HG02623 (cell line): ENCODE data around the gene EBF4.
A peak's percentile ranks its signal among the peaks of the same experiment; 100 is the strongest.

Experiments used
- ATAC-seq: cut with Tn5 transposase; IDR thresholded peaks from one replicate; pipeline ENCODE4 v1.9.1; 2021; ENCODE audit warnings: moderate library complexity; ENCODE audit not compliant: unreplicated experiment

The EBF4 gene

GRCh38 chr20:2692036-2692885, at the start of gene EBF4:
TSS of gene EBF4 (plus strand) at chr20:2692780. CDS start at chr20:2693646, 866 bp downstream.
- no peak for ATAC-seq

DNA sequence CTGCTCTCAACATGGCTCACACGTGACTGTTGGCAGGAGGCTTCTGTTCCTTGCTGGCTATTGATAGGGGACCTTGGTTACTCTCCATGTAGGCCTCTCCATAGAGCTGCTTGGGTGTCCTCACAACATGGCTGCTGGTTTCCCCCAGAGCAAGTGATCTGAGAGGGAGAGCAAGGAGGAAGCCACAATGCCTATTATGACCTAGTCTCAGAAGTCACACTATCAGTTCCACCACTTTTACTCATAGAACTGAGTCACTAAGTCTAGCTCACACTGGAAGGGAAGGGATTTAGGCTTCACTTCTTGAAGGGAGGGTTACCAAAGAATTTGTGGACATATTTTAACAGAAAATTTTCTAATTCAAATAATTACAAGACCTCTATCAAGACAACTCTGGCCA, 48.9 kb upstream of the EBF4 start:
- ATAC-seq, result no peak

DNA sequence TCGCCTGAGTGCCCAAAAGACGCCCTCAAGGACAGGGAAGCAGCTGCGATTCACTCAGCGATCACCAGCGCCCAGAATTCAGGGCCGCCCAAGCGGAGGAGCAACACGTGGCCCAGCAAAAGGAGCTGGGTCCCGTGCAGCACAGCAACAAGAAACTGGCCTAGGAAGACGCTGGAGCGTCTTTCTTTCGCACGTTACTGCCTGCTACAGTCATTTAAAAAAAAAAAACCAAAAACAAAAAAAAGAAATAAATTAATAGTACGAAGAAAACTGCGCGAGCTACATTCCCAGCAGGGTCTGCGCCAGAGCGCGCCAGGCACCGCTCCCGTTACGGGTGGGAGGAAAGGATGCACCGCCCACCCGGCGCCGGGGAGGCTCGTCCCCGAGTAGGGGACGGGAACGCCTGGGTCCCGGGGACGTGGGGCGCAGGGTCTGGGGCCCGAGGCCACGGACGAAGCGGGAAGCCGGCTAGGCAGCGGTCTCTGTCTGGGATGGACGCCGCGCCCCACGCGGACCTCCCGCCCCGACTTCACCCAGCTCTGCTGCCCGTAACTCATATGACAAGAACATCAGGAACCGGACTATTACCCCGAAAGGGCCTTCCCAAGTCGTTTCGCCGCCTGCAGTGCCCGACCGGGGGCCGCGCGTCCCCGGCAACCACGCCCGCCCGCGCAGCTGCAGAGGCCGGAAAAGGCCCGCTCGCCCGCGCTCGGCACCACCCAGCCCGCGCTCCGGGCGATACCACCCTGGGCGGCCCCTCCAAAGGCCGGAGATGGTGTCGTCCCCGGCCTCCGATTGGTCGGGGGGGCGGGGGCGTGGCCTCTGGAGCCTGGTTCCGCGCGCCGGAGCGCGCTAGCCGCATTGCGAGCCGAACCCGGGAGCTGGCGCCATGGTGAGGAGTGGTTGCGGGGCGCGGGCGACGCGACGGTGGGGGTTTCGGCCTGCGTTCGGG, 40.5 kb upstream of the EBF4 start, which contains the start of gene NOP56:
Gene NOP56 (plus strand): TSS at position 861 of the 952 bp plus-strand sequence. CDS start 29 bp downstream, at position 890.
- ATAC-seq, result peak; percentile 76

GRCh38 chr20:2652724-2653555, 39.6 kb upstream of the EBF4 start:
- ATAC-seq, result peak; percentile 38

DNA sequence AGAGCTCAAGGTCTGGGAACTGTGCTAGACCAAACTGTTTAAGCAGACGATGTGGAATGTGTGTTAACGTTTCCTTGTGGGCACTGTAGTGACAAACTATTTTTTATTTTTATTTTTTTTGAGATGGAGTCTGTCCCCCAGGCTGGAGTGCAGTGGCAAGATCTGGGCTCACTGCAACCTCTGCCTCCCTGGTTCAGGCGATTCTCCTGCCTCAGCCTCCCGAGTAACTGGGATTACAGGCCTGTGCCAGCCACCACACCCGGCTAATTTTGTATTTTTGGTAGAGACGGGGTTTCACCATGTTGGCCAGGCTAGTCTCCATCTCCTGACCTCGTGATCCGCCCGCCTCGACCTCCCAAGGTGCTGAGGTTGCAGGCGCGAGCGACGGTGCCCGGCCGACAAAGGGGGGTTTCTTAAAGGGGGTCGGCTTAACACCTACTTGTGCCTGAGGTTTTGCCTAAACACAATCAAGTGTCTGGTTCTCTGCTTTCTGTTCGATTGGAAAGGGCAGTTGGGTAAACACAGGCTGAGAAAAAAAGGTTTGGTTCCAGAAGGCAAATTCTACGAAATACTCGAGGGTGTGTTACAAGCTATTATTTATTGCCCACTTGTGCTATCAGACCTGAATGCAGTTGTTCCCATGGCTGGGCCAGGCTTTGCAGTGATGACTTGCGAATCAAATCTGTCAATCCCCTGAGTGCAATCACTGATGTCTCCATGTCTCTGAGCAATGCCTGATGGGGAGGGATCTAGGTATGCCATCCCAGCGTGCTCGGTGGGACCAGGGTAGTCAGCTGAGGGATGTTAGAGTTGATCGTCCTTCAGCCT, 38.8 kb upstream of the EBF4 start:
- ATAC-seq, result no peak

GRCh38 chr20:2654384-2654822, 38.2 kb upstream of the EBF4 start:
- no peak for ATAC-seq

- ATAC-seq, result no peak
These were observed 37.7 kb upstream of the EBF4 start for GRCh38 chr20:2654831-2655230.

- ATAC-seq, result no peak
These were observed 37.1 kb upstream of the EBF4 start for GRCh38 chr20:2655331-2656116.

- ATAC-seq, result no peak
These were observed 36.0 kb upstream of the EBF4 start for GRCh38 chr20:2656471-2657117.

GRCh38 chr20:2657241-2657640, 35.3 kb upstream of the EBF4 start:
- no peak for ATAC-seq

- no peak for ATAC-seq
These were observed 34.9 kb upstream of the EBF4 start for GRCh38 chr20:2657674-2658073.

- no peak for ATAC-seq
These were observed 33.9 kb upstream of the EBF4 start for GRCh38 chr20:2658414-2659354.

DNA sequence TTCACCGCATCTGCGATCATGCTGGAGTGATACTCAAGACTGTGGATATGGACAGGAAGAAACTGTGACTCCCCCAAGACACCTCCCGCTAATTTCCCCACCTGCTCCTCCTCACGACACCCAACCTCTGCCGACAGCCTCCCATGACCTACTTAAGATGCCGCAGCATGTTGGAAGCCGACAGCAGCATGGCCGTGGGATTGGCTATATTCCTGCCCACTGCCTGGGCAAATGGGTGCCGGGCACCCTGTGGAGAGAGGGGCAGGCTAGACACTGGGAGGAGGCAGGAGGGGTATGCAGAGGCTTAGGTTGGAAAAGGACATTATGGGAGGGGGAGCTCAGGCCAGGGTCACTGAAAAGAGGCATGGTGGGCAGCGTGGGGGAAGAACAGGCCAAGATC, 33.0 kb upstream of the EBF4 start:
- ATAC-seq, result no peak

GRCh38 chr20:2663364-2663886, 29.2 kb upstream of the EBF4 start:
- no peak for ATAC-seq

- ATAC-seq, result peak; percentile 65
These were observed 28.5 kb upstream of the EBF4 start, which contains the start of gene IDH3B for GRCh38 chr20:2663887-2664719. TSS of gene IDH3B (minus strand) at chr20:2664216. CDS start at chr20:2664188, 28 bp downstream.

GRCh38 chr20:2671977-2672376, 20.6 kb upstream of the EBF4 start:
- no peak for ATAC-seq
